ENCODE data around the gene RBSN. TPM values are rescaled to one million over a fixed set of nuclear protein-coding genes. Genes with fewer than 3 reads are reported as not detected.

RBSN gene
- total RNA-seq, 1 experiment from 2014 or later, result 21.2 TPM

DNA sequence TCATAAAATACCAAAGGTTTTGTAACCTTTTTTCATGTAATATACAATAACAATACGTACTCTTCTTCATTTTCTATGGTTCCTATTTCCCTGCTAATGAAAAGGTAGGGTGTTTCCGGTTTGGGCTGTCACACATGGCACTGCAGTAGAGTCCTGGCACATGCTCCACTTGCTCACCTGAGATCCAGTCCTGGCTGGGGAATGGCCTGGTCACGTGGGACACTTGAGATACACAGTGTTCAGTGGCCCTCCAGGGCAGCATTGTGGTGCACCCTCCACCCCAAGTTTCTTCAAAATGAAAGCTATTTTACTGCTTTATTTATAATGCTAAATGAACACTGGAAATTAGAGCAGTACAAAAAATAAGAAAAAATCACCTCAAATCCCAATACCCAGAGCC, 57.0 kb downstream of the RBSN start:
- H3K4me1 Mint-ChIP-seq (ENCODE audit: low read depth, unreplicated experiment), result no peaks in the 10 kb centered on the region
- DNase-seq, result no peak
- peak overlapping the region; percentile 24 for H3K27ac Mint-ChIP-seq (ENCODE audit: unreplicated experiment)
- no peaks in the 10 kb centered on the region for H3K9me3 Mint-ChIP-seq (ENCODE audit: low read depth, unreplicated experiment)
- no peak for TF ChIP-seq CTCF (IDR thresholded peaks at IDR 0.05; ENCODE audit: unreplicated experiment)
- CTCF ChIA-PET, result no interaction called here
- intact Hi-C loops (cut with micrococcal nuclease; ENCODE audit: unreplicated experiment), result loop anchor here (5.0 kb wide), 1 partner anchor 115 kb away; no protein-coding TSS in a partner anchor
- no peaks in the 10 kb centered on the region for H3K27me3 Mint-ChIP-seq (ENCODE audit: unreplicated experiment)
- BruUV-seq (replicated peaks), result no TSS peak
- peaks cover 43% of the 10 kb centered on the region for H3K36me3 Mint-ChIP-seq (ENCODE audit: insufficient read depth, unreplicated experiment)
- no peak overlapping the region for H3K4me3 Mint-ChIP-seq (ENCODE audit: low read depth, unreplicated experiment)

GRCh38 chr3:15040844-15041243, 58.1 kb downstream of the RBSN start:
- DNase-seq, result no peak
- intact Hi-C loops (cut with micrococcal nuclease; ENCODE audit: unreplicated experiment), result loop anchor here (5.0 kb wide), 1 partner anchor 114 kb away; no protein-coding TSS in a partner anchor
- Mint-ChIP-seq H3K27ac (ENCODE audit: unreplicated experiment) (no peak overlapping the region), H3K36me3 (ENCODE audit: insufficient read depth, unreplicated experiment) (peaks cover 38% of the 10 kb centered on the region), H3K4me1 (ENCODE audit: low read depth, unreplicated experiment) (no peaks in the 10 kb centered on the region), H3K4me3 (ENCODE audit: low read depth, unreplicated experiment) (no peak overlapping the region), H3K27me3 (ENCODE audit: unreplicated experiment) (no peaks in the 10 kb centered on the region), H3K9me3 (ENCODE audit: low read depth, unreplicated experiment) (no peaks in the 10 kb centered on the region)
- no peak for TF ChIP-seq CTCF (IDR thresholded peaks at IDR 0.05; ENCODE audit: unreplicated experiment)
- CTCF ChIA-PET, result no interaction called here
- no TSS peak for BruUV-seq (replicated peaks)

GRCh38 chr3:15038306-15038705, 60.6 kb downstream of the RBSN start:
- TF ChIP-seq CTCF (IDR thresholded peaks at IDR 0.05; ENCODE audit: unreplicated experiment), result no peak
- Mint-ChIP-seq H3K9me3 (ENCODE audit: low read depth, unreplicated experiment) (no peaks in the 10 kb centered on the region), H3K27me3 (ENCODE audit: unreplicated experiment) (no peaks in the 10 kb centered on the region), H3K36me3 (ENCODE audit: insufficient read depth, unreplicated experiment) (peaks cover 24% of the 10 kb centered on the region), H3K27ac (ENCODE audit: unreplicated experiment) (no peak overlapping the region), H3K4me1 (ENCODE audit: low read depth, unreplicated experiment) (no peaks in the 10 kb centered on the region), H3K4me3 (ENCODE audit: low read depth, unreplicated experiment) (no peak overlapping the region)
- CTCF ChIA-PET, result no interaction called here
- intact Hi-C loops (cut with micrococcal nuclease; ENCODE audit: unreplicated experiment), result no loop called here
- no TSS peak for BruUV-seq (replicated peaks)
- no peak for DNase-seq

GRCh38 chr3:15033103-15033502, 65.8 kb downstream of the RBSN start:
- Mint-ChIP-seq H3K4me1 (ENCODE audit: low read depth, unreplicated experiment) (no peaks in the 10 kb centered on the region), H3K9me3 (ENCODE audit: low read depth, unreplicated experiment) (no peaks in the 10 kb centered on the region), H3K27me3 (ENCODE audit: unreplicated experiment) (no peaks in the 10 kb centered on the region), H3K36me3 (ENCODE audit: insufficient read depth, unreplicated experiment) (peaks cover 15% of the 10 kb centered on the region), H3K4me3 (ENCODE audit: low read depth, unreplicated experiment) (no peak overlapping the region), H3K27ac (ENCODE audit: unreplicated experiment) (peak overlapping the region; percentile 5)
- BruUV-seq (replicated peaks), result no TSS peak
- DNase-seq, result no peak
- TF ChIP-seq CTCF (IDR thresholded peaks at IDR 0.05; ENCODE audit: unreplicated experiment), result no peak
- intact Hi-C loops (cut with micrococcal nuclease; ENCODE audit: unreplicated experiment), result no loop called here
- CTCF ChIA-PET, result interaction anchor here (0.7 kb wide), 1 partner anchor 429 kb away, joined by 7 read pairs; no protein-coding TSS in a partner anchor

Data from Calu3 (cell line).